ENCODE results near the gene MEX3C. TPM values are rescaled to one million over a fixed set of nuclear protein-coding genes. Genes with fewer than 3 reads are reported as not detected.

Gene MEX3C
- total RNA-seq, 4 donors from 2014 or later: 21.1 to 46.5 (median 29.3) TPM

GRCh38 chr18:51151185-51151567 is 46.3 kb downstream of the MEX3C start:
- no peak for DNase-seq (ENCODE audit: low spot score)
- ATAC-seq (ENCODE audit: low FRiP score): no peak
- TF ChIP-seq, protein P1, sequence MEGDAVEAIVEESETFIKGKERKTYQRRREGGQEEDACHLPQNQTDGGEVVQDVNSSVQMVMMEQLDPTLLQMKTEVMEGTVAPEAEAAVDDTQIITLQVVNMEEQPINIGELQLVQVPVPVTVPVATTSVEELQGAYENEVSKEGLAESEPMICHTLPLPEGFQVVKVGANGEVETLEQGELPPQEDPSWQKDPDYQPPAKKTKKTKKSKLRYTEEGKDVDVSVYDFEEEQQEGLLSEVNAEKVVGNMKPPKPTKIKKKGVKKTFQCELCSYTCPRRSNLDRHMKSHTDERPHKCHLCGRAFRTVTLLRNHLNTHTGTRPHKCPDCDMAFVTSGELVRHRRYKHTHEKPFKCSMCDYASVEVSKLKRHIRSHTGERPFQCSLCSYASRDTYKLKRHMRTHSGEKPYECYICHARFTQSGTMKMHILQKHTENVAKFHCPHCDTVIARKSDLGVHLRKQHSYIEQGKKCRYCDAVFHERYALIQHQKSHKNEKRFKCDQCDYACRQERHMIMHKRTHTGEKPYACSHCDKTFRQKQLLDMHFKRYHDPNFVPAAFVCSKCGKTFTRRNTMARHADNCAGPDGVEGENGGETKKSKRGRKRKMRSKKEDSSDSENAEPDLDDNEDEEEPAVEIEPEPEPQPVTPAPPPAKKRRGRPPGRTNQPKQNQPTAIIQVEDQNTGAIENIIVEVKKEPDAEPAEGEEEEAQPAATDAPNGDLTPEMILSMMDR (IDR thresholded peaks at IDR 0.05): no peak

- TF ChIP-seq, protein P1 (IDR thresholded peaks at IDR 0.05): no peak
- no peak for ATAC-seq (ENCODE audit: low FRiP score)
These were observed 47.3 kb downstream of the MEX3C start for GRCh38 chr18:51150113-51150700.

GRCh38 chr18:51149670-51150069 is 47.8 kb downstream of the MEX3C start:
- no peak for ATAC-seq (ENCODE audit: low FRiP score)
- no peak for DNase-seq (ENCODE audit: low spot score)

More at GRCh38 chr18:51150113-51150700, 47.3 kb downstream of the MEX3C start:
- no peak for DNase-seq (ENCODE audit: low spot score)

GRCh38 chr18:51146909-51147308 is 50.6 kb downstream of the MEX3C start:
- DNase-seq (ENCODE audit: low spot score): no peak
- TF ChIP-seq, protein P1 (IDR thresholded peaks at IDR 0.05): no peak
- ATAC-seq (ENCODE audit: low FRiP score): no peak

More at GRCh38 chr18:51149670-51150069, 47.8 kb downstream of the MEX3C start:
- TF ChIP-seq, protein P1 (IDR thresholded peaks at IDR 0.05): no peak

DNA sequence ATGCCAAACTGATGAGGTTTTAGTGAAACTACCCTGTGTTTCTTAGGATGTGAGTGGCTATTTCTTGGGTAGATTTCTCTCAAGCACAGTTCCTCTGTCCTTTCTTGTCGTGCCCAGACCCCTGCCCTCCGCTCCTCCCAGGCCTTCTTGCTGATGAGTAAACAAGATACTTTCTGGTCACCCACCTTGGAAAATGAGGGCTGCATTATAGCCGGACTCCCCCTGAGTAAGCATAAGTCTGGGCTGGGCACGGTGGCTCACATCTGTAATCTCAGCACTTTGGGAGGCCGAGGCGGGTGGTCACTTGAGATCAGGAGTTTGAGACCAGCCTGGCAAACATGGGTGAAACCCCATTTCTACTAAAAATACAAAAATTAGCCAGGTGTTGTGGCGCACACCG is 58.5 kb downstream of the MEX3C start:
- ATAC-seq (ENCODE audit: low FRiP score): no peak
- TF ChIP-seq, protein P1 (IDR thresholded peaks at IDR 0.05): no peak
- DNase-seq (ENCODE audit: low spot score): no peak

GRCh38 chr18:51137891-51138290 is 59.6 kb downstream of the MEX3C start:
- TF ChIP-seq, protein P1 (IDR thresholded peaks at IDR 0.05): no peak
- ATAC-seq (ENCODE audit: low FRiP score): no peak
- no peak for DNase-seq (ENCODE audit: low spot score)

GRCh38 chr18:51137026-51137729 is 60.3 kb downstream of the MEX3C start:
- DNase-seq (ENCODE audit: low spot score) (no peak), ATAC-seq (ENCODE audit: low FRiP score) (no peak)
- TF ChIP-seq, protein P1 (IDR thresholded peaks at IDR 0.05): no peak

Measured in omental fat pad (tissue), 4 donors.